ENCODE results near the gene HABP2. TPM values are rescaled to one million over a fixed set of nuclear protein-coding genes. Genes with fewer than 3 reads are reported as not detected.

HABP2 gene
- total and polyA plus RNA-seq, 2 of the 4 experiments (the other 2 are of a cell fraction) = not detected

DNA sequence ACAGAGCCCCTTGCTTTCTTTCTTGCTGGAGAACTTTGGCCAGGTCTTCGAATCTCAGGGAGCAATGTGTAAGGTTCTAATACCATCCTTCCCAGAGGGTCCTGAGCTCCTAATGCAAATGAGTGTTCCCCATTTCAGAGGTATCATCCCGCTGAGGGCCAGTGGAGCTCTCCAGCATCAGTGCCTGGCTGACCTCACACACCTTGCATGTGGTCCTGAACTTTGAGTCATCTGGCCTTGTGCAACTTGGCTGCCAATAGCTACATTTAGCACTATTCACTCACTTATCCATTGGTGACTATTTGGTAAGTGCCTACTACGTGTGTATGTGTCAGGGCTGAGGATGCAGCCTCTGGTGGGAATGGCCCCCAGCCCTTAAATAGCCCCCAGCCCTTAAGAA is 48.4 kb upstream of the HABP2 start:
- H2AK9ac ChIP-seq (replicated peaks; ENCODE audit: low read depth, low read length, poor library complexity) = no peak overlapping the region
- dilution Hi-C loops (cut with HindIII; ENCODE audit: low sequenced_read_pairs, unreplicated experiment) (no loop called here), intact Hi-C loops (cut with micrococcal nuclease) (no loop called here), in situ Hi-C loops (cut with MboI; ENCODE audit: low sequenced_read_pairs) (no loop called here)
- no peak for ATAC-seq (ENCODE audit: low read depth)
- no peak overlapping the region for H2BK120ac ChIP-seq (ENCODE audit: low read depth, low read length)
- no peak overlapping the region for H2BK15ac ChIP-seq (ENCODE audit: low read depth, low read length)
- no peak overlapping the region for H3K56ac ChIP-seq (ENCODE audit: extremely low read depth, insufficient read depth, low read length)
- no peak overlapping the region for H3K9ac ChIP-seq (ENCODE audit: low read depth, low read length)
- H3K4me1 ChIP-seq (ENCODE audit: control insufficient read depth, insufficient read depth, low read length) = no peaks in the 10 kb centered on the region
- H2AFZ ChIP-seq (replicated peaks; ENCODE audit: low read length, poor library complexity) = no peak overlapping the region
- H3K9me3 ChIP-seq (ENCODE audit: control insufficient read depth, insufficient read depth, low read length) = 0 out of 2 replicates have a peak, but pooled peaks cover 2% of the 10 kb centered on the region
- DNase-seq = no peak
- no peak overlapping the region for H2BK5ac ChIP-seq (ENCODE audit: low read depth, low read length, poor library complexity, severe bottlenecking)
- H4K91ac ChIP-seq (ENCODE audit: insufficient read depth, low read depth, low read length) = no peak overlapping the region
- no TSS peak for BruUV-seq (replicated peaks)
- H3K14ac ChIP-seq (replicated peaks; ENCODE audit: low read depth, low read length) = no peak overlapping the region
- H2AK5ac ChIP-seq (ENCODE audit: low read depth, low read length) = no peak overlapping the region
- no peak overlapping the region for H3K18ac ChIP-seq (ENCODE audit: low read depth, low read length)
- no peak overlapping the region for H3K4ac ChIP-seq (ENCODE audit: low read depth, low read length)
- H3K4me3 ChIP-seq (ENCODE audit: insufficient read depth, low read depth, low read length) = no peak overlapping the region
- H4K20me1 ChIP-seq (ENCODE audit: insufficient read depth, low read length) = no peaks in the 10 kb centered on the region
- H4K5ac ChIP-seq (ENCODE audit: low read depth, low read length) = no peak overlapping the region
- ChIA-PET POLR2A (ENCODE audit: unreplicated experiment) (no interaction called here), CTCF (no interaction called here)
- no peaks in the 10 kb centered on the region for H3K36me3 ChIP-seq (ENCODE audit: control insufficient read depth, insufficient read depth, low read length)
- no peak overlapping the region for H3K27ac ChIP-seq (ENCODE audit: insufficient read depth, low read length)
- WGBS, 2 experiments (ENCODE audit: extremely low coverage in 2 of 2, insufficient read length in 1 of 2) = no CpG with 5 or more reads among the region's 3 CpGs
- TF ChIP-seq, protein P1, sequence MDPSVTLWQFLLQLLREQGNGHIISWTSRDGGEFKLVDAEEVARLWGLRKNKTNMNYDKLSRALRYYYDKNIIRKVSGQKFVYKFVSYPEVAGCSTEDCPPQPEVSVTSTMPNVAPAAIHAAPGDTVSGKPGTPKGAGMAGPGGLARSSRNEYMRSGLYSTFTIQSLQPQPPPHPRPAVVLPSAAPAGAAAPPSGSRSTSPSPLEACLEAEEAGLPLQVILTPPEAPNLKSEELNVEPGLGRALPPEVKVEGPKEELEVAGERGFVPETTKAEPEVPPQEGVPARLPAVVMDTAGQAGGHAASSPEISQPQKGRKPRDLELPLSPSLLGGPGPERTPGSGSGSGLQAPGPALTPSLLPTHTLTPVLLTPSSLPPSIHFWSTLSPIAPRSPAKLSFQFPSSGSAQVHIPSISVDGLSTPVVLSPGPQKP (IDR thresholded peaks at IDR 0.05; ENCODE audit: borderline replicate concordance, low read depth, low read length) = no peak
- TF ChIP-seq MXI1 (IDR thresholded peaks at IDR 0.05; ENCODE audit: borderline replicate concordance, low read depth, low read length) (no peak), RCOR1 (IDR thresholded peaks at IDR 0.05; ENCODE audit: insufficient replicate concordance, low read length) (no peak), CEBPB (IDR thresholded peaks at IDR 0.05; ENCODE audit: low read depth, low read length) (no peak), RFX5 (IDR thresholded peaks at IDR 0.05; ENCODE audit: low read depth, low read length) (no peak), RAD21 (IDR thresholded peaks at IDR 0.05; ENCODE audit: low read length) (no peak), POLR2A (IDR thresholded peaks at IDR 0.05; ENCODE audit: low read depth, low read length) (no peak), MAZ (IDR thresholded peaks at IDR 0.05; ENCODE audit: borderline replicate concordance, low read depth, low read length) (no peak)
- TF ChIP-seq, protein P2, sequence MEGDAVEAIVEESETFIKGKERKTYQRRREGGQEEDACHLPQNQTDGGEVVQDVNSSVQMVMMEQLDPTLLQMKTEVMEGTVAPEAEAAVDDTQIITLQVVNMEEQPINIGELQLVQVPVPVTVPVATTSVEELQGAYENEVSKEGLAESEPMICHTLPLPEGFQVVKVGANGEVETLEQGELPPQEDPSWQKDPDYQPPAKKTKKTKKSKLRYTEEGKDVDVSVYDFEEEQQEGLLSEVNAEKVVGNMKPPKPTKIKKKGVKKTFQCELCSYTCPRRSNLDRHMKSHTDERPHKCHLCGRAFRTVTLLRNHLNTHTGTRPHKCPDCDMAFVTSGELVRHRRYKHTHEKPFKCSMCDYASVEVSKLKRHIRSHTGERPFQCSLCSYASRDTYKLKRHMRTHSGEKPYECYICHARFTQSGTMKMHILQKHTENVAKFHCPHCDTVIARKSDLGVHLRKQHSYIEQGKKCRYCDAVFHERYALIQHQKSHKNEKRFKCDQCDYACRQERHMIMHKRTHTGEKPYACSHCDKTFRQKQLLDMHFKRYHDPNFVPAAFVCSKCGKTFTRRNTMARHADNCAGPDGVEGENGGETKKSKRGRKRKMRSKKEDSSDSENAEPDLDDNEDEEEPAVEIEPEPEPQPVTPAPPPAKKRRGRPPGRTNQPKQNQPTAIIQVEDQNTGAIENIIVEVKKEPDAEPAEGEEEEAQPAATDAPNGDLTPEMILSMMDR (conservative IDR thresholded peaks at IDR 0.05; ENCODE audit: low read depth, low read length) = no peak
- TF ChIP-seq, protein P3, sequence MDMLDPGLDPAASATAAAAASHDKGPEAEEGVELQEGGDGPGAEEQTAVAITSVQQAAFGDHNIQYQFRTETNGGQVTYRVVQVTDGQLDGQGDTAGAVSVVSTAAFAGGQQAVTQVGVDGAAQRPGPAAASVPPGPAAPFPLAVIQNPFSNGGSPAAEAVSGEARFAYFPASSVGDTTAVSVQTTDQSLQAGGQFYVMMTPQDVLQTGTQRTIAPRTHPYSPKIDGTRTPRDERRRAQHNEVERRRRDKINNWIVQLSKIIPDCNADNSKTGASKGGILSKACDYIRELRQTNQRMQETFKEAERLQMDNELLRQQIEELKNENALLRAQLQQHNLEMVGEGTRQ (IDR thresholded peaks at IDR 0.05; ENCODE audit: low read depth, low read length) = no peak
- no peaks in the 10 kb centered on the region for H3K9me1 ChIP-seq (ENCODE audit: insufficient read depth, low read length)
- H4K8ac ChIP-seq (ENCODE audit: low read depth in 2 of 2, low read length in 2 of 2) = no peak overlapping the region
- H3K23ac ChIP-seq (ENCODE audit: low read depth, low read length) = no peak overlapping the region
- no peak overlapping the region for H2BK20ac ChIP-seq (ENCODE audit: low read depth, low read length)
- H3K4me2 ChIP-seq (ENCODE audit: low read depth, low read length) = no peak overlapping the region
- H3K79me1 ChIP-seq (ENCODE audit: low read depth in 1 of 2, low read length in 2 of 2) = no peaks in the 10 kb centered on the region
- H3K27me3 ChIP-seq (ENCODE audit: control insufficient read depth, insufficient read depth, low read length) = no peaks in the 10 kb centered on the region

Measured in IMR-90 (cell line).